Measurements from ENCODE around the gene CEP162. TPM values are rescaled to one million over a fixed set of nuclear protein-coding genes. Genes with fewer than 3 reads are reported as not detected.

Gene CEP162
- total RNA-seq (1 to 10 TPM; 2.7 to 5.6 (median 3.8) TPM), polyA plus RNA-seq (1 to 10 TPM; 2.1 to 4.2 TPM)
- long read RNA-seq, donor 1, partial matches to known transcripts, result 0 of 1 reads
- long read RNA-seq, donor 1, other reads (novel, unspliced or antisense), result 1 of 1 reads
- long read RNA-seq, donor 2, full-length matches to known transcripts, result 2 of 3 reads
- long read RNA-seq, donor 2, partial matches to known transcripts, result 0 of 3 reads
- long read RNA-seq, donor 2, other reads (novel, unspliced or antisense), result 1 of 3 reads
- long read RNA-seq, donor 3, partial matches to known transcripts, result 0 of 4 reads
- long read RNA-seq, donor 3, other reads (novel, unspliced or antisense), result 4 of 4 reads

- DNase-seq, result peak; percentile 90 to 92
- ATAC-seq, result peak; percentile 97 to 99 (median 98)
These were observed at the start of gene CEP162 for GRCh38 chr6:84227434-84228197. Gene CEP162, minus strand, starts transcription at chr6:84227643. Its CDS starts 1,250 bp downstream, at chr6:84226393.

DNA sequence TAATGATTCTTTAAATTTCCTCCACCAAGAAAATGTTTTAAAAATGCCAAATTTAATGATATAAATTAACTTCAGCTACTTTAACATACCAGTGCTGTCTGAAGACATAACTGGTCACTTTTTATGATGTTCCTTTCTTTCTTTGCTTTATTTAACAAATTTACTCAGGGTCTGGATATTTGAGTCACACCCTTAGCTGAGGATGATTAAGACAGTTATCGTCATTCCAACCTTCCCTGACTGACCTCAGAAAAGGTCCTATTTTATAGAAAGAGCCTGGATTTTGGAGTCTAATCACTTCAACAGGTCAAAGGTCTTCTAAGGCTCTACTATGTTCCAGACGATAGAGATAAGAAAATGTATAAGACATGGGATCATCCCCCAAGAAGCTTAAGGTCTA is 47.4 kb upstream of the CEP162 start:
- intact Hi-C loops (cut with DNase I), result no loop called here
- Histone ChIP-seq H3K4me3 (no peak overlapping the region), H3K36me3 (no peaks in the 10 kb centered on the region), H3K27me3 (no peaks in the 10 kb centered on the region), H3K27ac (no peak overlapping the region), H3K4me1 (no peaks in the 10 kb centered on the region), H3K9me3 (no peaks in the 10 kb centered on the region)
- DNase-seq (no peak), ATAC-seq (no peak)
- TF ChIP-seq CTCF (IDR thresholded peaks at IDR 0.05), result no peak
- 74 to 76% methylated on average over 2 of the region's 2 CpGs for WGBS, 2 donors

More at GRCh38 chr6:84227434-84228197, at the start of gene CEP162:
- Histone ChIP-seq H3K27ac (peak within 1 kb of the TSS; percentile 78 to 94 (median 86)), H3K36me3 (no peaks in the 10 kb centered on the region), H3K4me3 (peak within 1 kb of the TSS; percentile 66 to 90 (median 82)), H3K4me1 (peaks cover 0 to 15% (median 7%) of the 10 kb centered on the region in 9 donors), H3K27me3 (peaks cover 0 to 25% (median 9%) of the 10 kb centered on the region in 7 donors), H3K9me3 (no peaks in the 10 kb centered on the region)
- peak; percentile 29 to 82 (median 68) for TF ChIP-seq CTCF (IDR thresholded peaks at IDR 0.05)
- 0% methylated on average over 40 of the region's 40 CpGs for WGBS, 2 donors
- intact Hi-C loops (cut with DNase I), result loop anchor here in 5 of 10 donors (2.0 to 10.0 kb wide), 5 partner anchors 339 to 613 kb away; no protein-coding TSS in a partner anchor

DNA sequence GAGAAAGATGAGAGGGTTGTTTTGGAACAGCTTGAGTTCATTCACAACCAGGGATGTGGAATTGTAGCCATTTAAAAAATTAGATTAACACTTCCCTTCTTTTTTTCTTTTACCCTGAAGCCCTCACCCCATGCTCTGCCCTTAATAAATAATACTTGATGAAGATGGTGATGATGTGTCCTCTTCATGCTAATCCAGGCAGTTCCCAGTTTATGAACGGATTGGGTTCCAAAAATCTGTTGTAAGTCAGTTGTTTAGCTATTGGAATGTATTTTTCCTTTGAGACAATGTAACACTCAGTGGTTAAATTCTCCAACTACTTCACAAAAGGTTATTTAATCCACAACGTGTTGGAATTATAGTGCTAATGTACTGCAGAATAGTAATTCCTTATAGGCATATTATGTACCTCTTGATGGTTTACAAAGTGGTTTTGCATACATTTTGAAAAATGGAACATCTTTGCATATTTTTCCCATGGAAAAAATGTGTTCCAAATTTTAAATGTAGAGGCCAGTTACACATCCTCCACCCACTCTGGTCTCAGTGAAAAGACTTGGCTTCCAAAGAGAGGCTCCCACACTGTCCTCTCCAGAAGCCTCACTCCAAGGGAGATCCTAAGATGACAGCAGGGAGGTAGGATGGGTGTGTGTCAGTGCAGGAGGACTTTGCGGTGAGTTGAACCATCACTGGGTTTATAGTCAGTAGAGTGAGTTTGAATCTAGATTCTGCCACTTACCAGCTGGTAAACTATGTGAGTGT is 45.8 kb upstream of the CEP162 start:
- Histone ChIP-seq H3K36me3 (no peaks in the 10 kb centered on the region), H3K9me3 (no peaks in the 10 kb centered on the region)
- TF ChIP-seq CTCF (IDR thresholded peaks at IDR 0.05), result no peak

DNA sequence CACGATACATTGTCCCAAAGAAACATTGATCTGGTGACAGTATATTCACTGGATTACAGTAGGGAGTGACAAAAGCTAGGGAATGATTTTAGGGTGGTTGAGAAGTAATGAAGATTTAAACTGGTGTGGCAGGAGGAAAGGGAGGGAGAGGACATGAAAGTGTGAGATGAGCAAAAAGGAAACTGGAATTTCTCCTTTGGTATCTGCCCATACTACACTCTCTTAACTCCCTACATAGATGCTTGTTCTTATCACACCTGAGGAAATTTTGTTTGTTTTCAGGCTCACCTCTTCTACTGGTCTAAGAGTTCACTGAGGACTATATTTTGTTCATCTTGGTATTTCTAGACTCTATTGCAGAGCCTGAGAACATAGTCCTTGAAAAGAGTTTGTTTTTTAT is 44.9 kb upstream of the CEP162 start:
- 85 to 87% methylated on average over 1 of the region's 1 CpG for whole genome bisulfite sequencing, 2 donors
- DNase-seq, result no peak
- Histone ChIP-seq H3K4me1 (no peaks in the 10 kb centered on the region), H3K27ac (no peak overlapping the region), H3K9me3 (no peaks in the 10 kb centered on the region), H3K27me3 (no peaks in the 10 kb centered on the region), H3K4me3 (no peak overlapping the region), H3K36me3 (no peaks in the 10 kb centered on the region)
- intact Hi-C loops (cut with DNase I), result no loop called here
- ATAC-seq, result no peak
- no peak for TF ChIP-seq CTCF (IDR thresholded peaks at IDR 0.05)

More for the DNA sequence above, 45.8 kb upstream of the CEP162 start:
- DNase-seq (no peak), ATAC-seq (no peak)
- intact Hi-C loops (cut with DNase I), result no loop called here
- Histone ChIP-seq H3K27ac (no peak overlapping the region), H3K27me3 (no peaks in the 10 kb centered on the region), H3K4me3 (no peak overlapping the region), H3K4me1 (no peaks in the 10 kb centered on the region)
- 62% methylated on average over 3 of the region's 3 CpGs for WGBS, 2 donors

Measured in heart right ventricle (tissue), 16 donors.